ENCODE results near the gene LY6G6F.

Gene LY6G6F

GRCh38 chr6:31742894-31743293 lies 36.2 kb downstream of the LY6G6F start:
- no peak for DNase-seq

DNA sequence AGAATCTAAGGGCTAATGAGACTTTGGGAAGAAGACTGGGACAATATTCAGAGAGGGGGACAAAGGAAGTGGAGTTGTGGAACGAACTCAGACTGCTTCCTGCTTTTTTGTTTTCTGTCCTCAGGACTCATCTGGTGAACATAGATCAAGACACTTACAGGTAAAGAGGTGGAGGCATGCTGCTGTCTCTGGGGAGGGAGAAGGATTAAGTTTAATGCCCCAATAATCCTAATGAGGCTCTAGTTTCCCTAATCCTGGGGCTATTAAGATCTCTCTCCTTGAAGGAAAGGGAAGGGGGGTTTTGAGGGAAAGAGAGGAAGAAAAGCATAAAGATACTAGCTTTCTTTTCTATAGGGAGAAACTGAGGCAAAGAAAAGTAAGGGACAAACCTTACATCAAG lies 37.8 kb downstream of the LY6G6F start:
- no peak for DNase-seq

- DNase-seq: no peak
Observed at GRCh38 chr6:31749301-31750036, 42.8 kb downstream of the LY6G6F start.

DNA sequence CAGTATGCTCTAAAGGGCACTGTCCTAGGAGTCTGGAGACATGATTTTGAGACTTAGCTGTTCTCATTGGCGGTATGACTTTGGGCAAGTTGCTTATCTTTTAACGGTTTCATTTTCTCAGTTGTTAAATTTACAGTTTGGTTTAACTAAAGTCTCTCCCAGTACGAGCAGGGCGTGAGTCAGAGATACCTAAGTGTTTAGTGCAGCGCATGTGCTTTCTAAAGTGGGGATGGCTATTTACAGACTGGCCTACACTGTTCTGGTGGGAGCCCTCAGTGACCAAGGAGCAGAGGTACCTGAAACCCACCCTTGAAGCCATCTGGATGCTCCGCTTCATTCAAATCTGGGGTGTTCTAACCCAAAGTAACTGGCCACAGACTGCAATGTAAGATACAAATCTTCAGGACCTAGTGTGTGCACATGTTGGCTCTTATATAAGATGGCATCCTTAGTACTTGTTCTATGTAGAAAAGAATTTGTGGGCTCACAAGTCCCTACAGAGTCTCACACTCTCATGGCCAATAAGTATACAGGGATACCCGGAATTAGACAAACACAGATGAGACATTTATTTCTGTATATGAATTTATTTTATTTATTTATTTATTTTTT lies 43.9 kb downstream of the LY6G6F start:
- no peak for DNase-seq

DNA sequence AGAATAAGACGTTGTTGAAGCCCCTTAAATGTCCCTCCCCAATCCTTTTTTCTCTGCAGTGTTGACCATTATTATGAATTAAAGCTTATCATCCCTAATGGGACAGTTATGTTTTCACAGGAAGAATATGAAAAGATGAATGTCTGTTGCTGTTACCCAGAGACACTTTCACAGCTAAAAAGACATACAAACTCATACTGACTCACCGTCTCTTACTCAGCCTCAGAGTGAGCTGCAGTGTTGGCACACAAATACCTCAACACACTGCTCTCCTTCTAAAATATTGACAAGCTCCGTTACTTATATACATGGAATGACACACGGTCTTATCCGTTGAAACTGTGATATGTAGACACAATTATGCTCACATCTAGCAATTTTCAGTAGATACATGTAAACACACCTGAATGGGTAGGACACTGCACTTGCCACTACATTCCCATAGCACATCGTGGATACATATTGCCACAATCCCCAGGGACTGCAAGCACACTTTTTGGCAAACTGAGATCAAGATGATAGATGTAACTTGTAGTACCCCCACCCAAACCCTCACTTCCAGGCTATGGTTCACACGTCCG lies 46.2 kb downstream of the LY6G6F start:
- peak in 1 of 2 experiments; percentile 21 for DNase-seq

- no peak for DNase-seq
Observed at GRCh38 chr6:31758281-31758680, 51.6 kb downstream of the LY6G6F start.
